HG03039 (cell line): Measurements from ENCODE around the gene ZNF12.
"Not testable (repeated sequence)": the region's sequence is repeated elsewhere in the genome, so short reads cannot be mapped to it uniquely, and the experiment has no call there.

Source experiments
- ATAC-seq: cut with Tn5 transposase; IDR thresholded peaks from one replicate; pipeline ENCODE4 v1.9.1; 2021; ENCODE audit warnings: mild to moderate bottlenecking, moderate library complexity; ENCODE audit not compliant: unreplicated experiment

Gene ZNF12

GRCh38 chr7:6706666-6707407 is at the start of gene ZNF12:
ZNF12 (minus strand) TSS chr7:6706947; CDS start chr7:6705173, 1,774 bp downstream.
- peak; percentile 89 for ATAC-seq

DNA sequence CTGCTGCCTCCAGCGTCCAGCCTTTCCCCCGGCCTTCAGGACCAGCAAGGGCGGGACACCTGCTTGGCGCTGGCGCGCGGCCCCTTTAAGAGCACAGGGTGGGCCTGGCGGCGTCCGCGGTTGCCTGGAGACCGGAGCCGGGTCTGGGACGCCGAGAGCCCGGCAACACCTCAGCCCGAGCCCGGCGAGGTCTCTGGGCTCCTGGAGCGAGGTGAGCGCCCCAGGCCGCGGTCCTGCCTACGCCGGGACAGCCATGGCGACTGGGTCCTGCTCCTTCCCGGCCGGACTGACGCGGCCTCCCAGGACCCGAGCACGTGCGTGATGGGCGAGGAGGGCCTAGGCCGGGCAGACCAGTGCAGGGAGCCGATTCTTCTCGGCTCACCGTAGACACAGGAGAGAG is 47.2 kb upstream of the ZNF12 start, which contains the start of gene RSPH10B2:
RSPH10B2 (plus strand) TSS at position 140 of the 400 bp plus-strand sequence. CDS start 3,575 bp downstream, outside the sequence.
- ATAC-seq: not testable (repeated sequence)

DNA sequence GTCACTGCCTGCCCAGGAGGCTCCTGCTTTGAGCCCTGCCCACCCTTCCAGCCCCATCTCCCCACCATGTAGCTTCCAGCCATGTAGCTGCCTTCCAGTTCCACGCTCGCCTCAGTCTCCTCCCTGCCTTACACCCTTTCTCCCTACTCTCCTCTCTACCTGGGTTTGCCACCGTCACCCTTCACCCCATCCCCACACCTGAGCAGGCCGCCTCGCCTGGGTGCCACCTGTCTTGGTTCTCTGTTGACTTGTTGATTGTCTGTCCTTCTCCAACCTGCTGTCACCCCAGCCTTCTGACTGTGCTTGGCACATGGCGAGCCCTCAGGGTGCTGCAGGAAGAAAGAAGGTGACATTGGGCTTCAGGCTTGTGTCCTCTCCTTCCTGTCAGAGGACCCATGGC is 43.4 kb upstream of the ZNF12 start:
- ATAC-seq: not testable (repeated sequence)

GRCh38 chr7:6749335-6749734 is 42.6 kb upstream of the ZNF12 start:
- not testable (repeated sequence) for ATAC-seq

DNA sequence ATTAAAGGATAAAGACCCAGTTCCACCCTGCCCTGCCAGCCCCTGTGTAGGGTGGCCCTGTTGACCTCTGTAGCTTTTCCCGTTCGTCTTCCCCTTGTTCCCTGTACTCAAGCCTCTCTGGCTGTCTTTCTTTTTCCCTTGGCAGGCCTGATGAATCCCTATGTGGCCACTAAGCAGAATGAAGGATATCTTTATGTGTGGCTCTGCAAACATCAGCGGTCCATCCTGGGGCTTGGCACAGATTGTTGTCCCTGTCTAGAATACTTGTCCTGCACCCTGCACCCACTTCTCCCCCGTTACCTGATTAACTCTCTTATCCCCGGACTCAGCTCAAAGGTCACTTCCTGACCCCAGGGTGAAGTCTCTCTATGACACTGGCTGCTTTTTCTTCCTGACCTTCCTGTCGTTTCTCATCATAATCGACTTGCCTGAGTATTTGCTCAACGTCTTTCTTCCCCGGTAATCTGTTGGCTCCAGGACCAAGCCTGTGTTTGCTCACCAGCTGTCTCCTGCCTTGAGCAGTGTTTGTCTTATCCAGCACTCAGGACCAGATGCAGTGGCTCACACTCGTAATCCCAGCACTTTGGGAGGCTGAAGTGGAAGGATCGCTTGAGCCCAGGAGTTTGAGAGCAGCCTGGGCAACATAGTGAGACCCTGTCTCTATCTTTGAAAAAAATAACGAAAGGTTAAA is 37.8 kb upstream of the ZNF12 start:
- ATAC-seq: not testable (repeated sequence)

DNA sequence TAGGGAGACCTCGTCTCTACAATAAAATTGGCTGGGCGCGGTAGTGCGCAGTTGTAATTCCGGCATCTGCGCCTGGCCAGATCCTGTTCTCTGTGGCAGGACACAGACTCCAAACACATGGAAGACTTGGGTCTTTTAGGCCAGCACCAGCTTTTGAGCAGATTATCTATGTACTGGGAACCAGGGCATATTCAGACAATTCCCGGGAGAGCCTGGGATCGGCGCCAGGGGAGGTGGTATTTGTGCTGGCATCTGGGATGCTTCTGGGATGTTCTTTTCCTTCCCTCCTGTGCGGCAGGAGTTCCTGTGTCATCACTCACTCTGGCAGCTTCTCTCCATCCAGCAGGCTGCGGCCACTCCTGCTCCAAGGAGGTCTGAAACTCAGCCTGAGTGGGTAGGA is 31.7 kb upstream of the ZNF12 start:
- ATAC-seq: not testable (repeated sequence)

- ATAC-seq: no peak
Observed at GRCh38 chr7:6730343-6730633, 23.5 kb upstream of the ZNF12 start.

- ATAC-seq: peak; percentile 93
Observed at GRCh38 chr7:6729492-6730342, 23.0 kb upstream of the ZNF12 start.

- not testable (repeated sequence) for ATAC-seq
Observed at GRCh38 chr7:6728893-6729491, 22.2 kb upstream of the ZNF12 start.

GRCh38 chr7:6727663-6728062 is 20.9 kb upstream of the ZNF12 start:
- no peak for ATAC-seq

- ATAC-seq: not testable (repeated sequence)
Observed at GRCh38 chr7:6726341-6726740, 19.6 kb upstream of the ZNF12 start.

- ATAC-seq: peak; percentile 58
Observed at GRCh38 chr7:6725003-6725402, 18.3 kb upstream of the ZNF12 start.

DNA sequence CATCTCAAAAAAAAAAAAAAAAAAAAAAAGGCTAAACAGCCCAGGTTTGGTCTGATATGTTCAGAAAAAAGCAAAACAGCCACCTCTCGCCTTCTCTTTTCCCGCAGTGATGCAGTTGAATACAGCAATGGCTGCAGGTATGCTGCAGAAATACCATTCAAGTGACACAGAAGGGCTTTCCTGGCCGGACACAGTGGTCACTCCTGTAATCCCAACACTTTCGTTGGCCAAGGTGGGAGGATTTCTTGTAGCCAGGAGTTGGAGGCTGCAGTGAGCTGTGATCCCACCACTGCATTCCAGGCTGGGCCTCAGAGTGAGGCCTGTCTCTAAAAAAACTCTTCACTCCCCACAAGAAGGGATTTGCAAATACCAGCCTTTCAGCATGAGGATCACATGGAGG is 17.6 kb upstream of the ZNF12 start:
- ATAC-seq: not testable (repeated sequence)

DNA sequence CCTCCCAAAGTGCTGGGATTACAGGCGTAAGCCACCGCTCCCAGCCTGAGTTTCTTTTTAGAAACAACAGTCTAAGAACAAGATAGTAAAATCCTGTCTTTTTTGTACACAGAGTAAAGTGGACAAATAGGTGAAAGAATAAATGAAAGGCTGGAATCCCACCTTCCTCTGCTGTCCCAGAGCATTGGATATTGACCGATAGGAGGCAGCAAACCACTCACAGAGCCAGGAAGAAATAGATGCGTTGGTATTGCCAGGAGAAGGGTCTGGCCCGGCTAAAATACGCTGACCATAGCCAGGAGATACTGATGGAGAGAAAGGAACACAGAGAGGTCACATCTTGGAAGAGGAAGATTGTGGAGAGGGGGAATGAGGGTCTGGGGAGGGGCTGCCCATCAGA is 11.4 kb upstream of the ZNF12 start:
- no peak for ATAC-seq

- not testable (repeated sequence) for ATAC-seq
Observed at GRCh38 chr7:6715898-6716297, 9.2 kb upstream of the ZNF12 start.

- ATAC-seq: no peak
Observed at GRCh38 chr7:6714360-6714759, 7.6 kb upstream of the ZNF12 start.

- ATAC-seq: no peak
Observed at GRCh38 chr7:6709808-6710207, 3.1 kb upstream of the ZNF12 start.

DNA sequence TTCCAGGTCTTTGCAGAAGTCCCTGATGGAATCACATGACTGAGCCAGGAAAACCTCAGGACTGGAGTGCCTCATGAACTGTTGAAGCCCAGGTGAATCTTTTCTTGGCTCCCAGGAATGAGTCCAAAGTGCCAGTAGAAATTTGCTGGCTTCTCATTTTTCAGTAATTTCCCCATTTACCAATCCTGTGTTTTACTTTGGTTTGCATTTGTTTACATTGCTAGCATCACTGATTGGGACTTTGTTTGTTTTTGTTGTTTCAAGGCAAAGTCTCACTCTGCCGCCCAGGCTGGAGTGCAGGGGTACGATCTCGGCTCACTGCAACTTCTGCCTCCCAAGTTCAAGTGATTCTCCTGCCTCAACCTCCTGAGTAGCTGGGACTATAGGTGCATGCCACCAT is 1.6 kb upstream of the ZNF12 start:
- ATAC-seq: no peak

GRCh38 chr7:6705959-6706665 is 635 bp downstream of the ZNF12 start:
- peak; percentile 23 for ATAC-seq

DNA sequence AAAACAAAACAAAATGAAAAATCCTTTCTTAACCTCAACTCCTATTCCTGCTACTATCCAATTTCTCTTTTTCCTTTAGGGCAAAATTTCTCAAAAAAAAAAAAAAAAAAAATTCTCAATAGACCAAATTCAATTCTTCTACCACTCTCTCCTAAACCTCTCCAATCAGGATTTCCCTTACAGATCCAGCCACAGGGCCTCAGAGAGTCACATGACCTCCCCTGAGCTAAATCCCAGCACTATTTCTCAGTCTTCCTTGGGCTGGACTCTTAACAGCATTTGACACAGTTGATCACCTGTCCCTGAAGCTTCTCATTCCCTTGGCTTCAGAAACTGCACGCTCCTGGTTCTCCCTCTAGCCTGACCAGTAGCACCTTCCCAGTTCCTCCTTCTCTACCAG is 4.9 kb downstream of the ZNF12 start:
- ATAC-seq: no peak
